Measurements from ENCODE around the gene COL24A1.

GRCh38 chr1:85689775-85690404 is 466.7 kb downstream of the COL24A1 start:
- TF ChIP-seq POLR2A (IDR thresholded peaks at IDR 0.05; ENCODE audit: borderline replicate concordance, extremely low read depth, insufficient read depth, insufficient read length) (no peak), CTCF (IDR thresholded peaks at IDR 0.05 in 2 of 3, conservative IDR thresholded peaks at IDR 0.05 in 1 of 3; ENCODE audit: borderline replicate concordance in 1 of 3, insufficient read depth in 1 of 3, low read depth in 2 of 3, low read length in 2 of 3) (no peak), CBX3 (IDR thresholded peaks at IDR 0.05; ENCODE audit: low read depth) (no peak), CEBPB (IDR thresholded peaks at IDR 0.05; ENCODE audit: low read depth) (no peak), SP1 (IDR thresholded peaks at IDR 0.05; ENCODE audit: low read depth) (no peak), EZH2 (IDR thresholded peaks at IDR 0.05) (no peak), POLR2AphosphoS5 (IDR thresholded peaks at IDR 0.05; ENCODE audit: low read depth, low read length) (no peak), TCF7L2 (IDR thresholded peaks at IDR 0.05; ENCODE audit: borderline replicate concordance, extremely low read depth, insufficient read depth, insufficient read length) (no peak), FOSL1 (IDR thresholded peaks at IDR 0.05; ENCODE audit: low read depth) (no peak), ELF1 (IDR thresholded peaks at IDR 0.05; ENCODE audit: borderline replicate concordance, low read depth) (no peak)

Measured in HCT116 (cell line).